BE2C (cell line): ENCODE measurements around the gene TENM4. TPM values are rescaled to one million over a fixed set of nuclear protein-coding genes. Genes with fewer than 3 reads are reported as not detected.
A peak's percentile ranks its signal among the peaks of the same experiment; 100 is the strongest.

Experiments
- DNase-seq: peaks from one replicate; pipeline ENCODE4 v3.0.0-alpha.2; 2020
- H3K27me3 ChIP-seq: fragments of 250-450 bp; sonication (Bioruptor Pico); 2 replicates; pipeline ENCODE4 v1.5.1; 2020; ENCODE audit warnings: mild to moderate bottlenecking
- H3K36me3 ChIP-seq: fragments of 250-450 bp; sonication (Bioruptor Pico); 2 replicates; pipeline ENCODE4 v1.5.1; 2020; ENCODE audit warnings: mild to moderate bottlenecking
- H3K4me1 ChIP-seq: fragments of 250-450 bp; sonication (Bioruptor Pico); 2 replicates; pipeline ENCODE4 v1.5.1; 2020
- H3K4me3 ChIP-seq: 2 replicates; pipeline ENCODE4 v1.5.1; 2011; ENCODE audit warnings: low read depth, low read length
- H3K9me3 ChIP-seq: fragments of 250-450 bp; sonication (Bioruptor Pico); 2 replicates; pipeline ENCODE4 v1.5.1; 2020
- CTCF ChIP-seq: IDR thresholded peaks from 2 replicates; pipeline ENCODE4 v1.5.1; 2012; ENCODE audit warnings: mild to moderate bottlenecking, low read depth, low read length
- polyA plus RNA-seq: library from polyadenylated mRNA; unstranded; fragments of >200 nt; gene quantifications from one replicate; pipeline ENCODE4 v1.2.1, GENCODE V29; 2012; ENCODE audit warnings: low read depth, missing spikeins; ENCODE audit not compliant: insufficient read length, insufficient read depth

Gene TENM4
- 44.5 TPM for polyA plus RNA-seq

GRCh38 chr11:79440571-79441460 is at the start of gene TENM4:
Gene TENM4 (minus strand): TSS chr11:79441030. CDS start chr11:79069944, 371,086 bp downstream.
- no peaks in the 10 kb centered on the region; the same call in 1 of the 2 replicates for H3K4me1 ChIP-seq

GRCh38 chr11:79488286-79488685 is 47.5 kb upstream of the TENM4 start:
- no peak for DNase-seq
- H3K4me1 ChIP-seq: no peaks in the 10 kb centered on the region
- H3K36me3 ChIP-seq: no peaks in the 10 kb centered on the region
- no peak for TF ChIP-seq CTCF
- no peaks in the 10 kb centered on the region for H3K9me3 ChIP-seq
- H3K27me3 ChIP-seq: no peaks in the 10 kb centered on the region
- H3K4me3 ChIP-seq: no peak overlapping the region

More at GRCh38 chr11:79440571-79441460, at the start of gene TENM4:
- DNase-seq: peak; percentile 81
- Histone ChIP-seq H3K4me3 (peak within 1 kb of the TSS; percentile 58), H3K27me3 (peaks cover 71% of the 10 kb centered on the region), H3K9me3 (no peaks in the 10 kb centered on the region), H3K36me3 (no peaks in the 10 kb centered on the region)
- TF ChIP-seq CTCF: no peak

- no peak for DNase-seq
- Histone ChIP-seq H3K36me3 (no peaks in the 10 kb centered on the region), H3K27me3 (no peaks in the 10 kb centered on the region), H3K9me3 (no peaks in the 10 kb centered on the region), H3K4me1 (no peaks in the 10 kb centered on the region), H3K4me3 (no peak overlapping the region)
- no peak for TF ChIP-seq CTCF
Measured at GRCh38 chr11:79487412-79487811, 46.6 kb upstream of the TENM4 start.

GRCh38 chr11:79486242-79486984 is 45.6 kb upstream of the TENM4 start:
- TF ChIP-seq CTCF: no peak
- DNase-seq: no peak
- no peaks in the 10 kb centered on the region for H3K27me3 ChIP-seq
- H3K4me3 ChIP-seq: no peak overlapping the region
- H3K4me1 ChIP-seq: no peaks in the 10 kb centered on the region
- H3K36me3 ChIP-seq: no peaks in the 10 kb centered on the region
- no peaks in the 10 kb centered on the region for H3K9me3 ChIP-seq

- H3K27me3 ChIP-seq: no peaks in the 10 kb centered on the region
- no peak; the same call in 1 of the 2 replicates for TF ChIP-seq CTCF
- DNase-seq: no peak
- H3K9me3 ChIP-seq: no peaks in the 10 kb centered on the region
- no peaks in the 10 kb centered on the region for H3K36me3 ChIP-seq
- no peaks in the 10 kb centered on the region for H3K4me1 ChIP-seq
- H3K4me3 ChIP-seq: no peak overlapping the region
Measured at GRCh38 chr11:79485694-79486093, 44.9 kb upstream of the TENM4 start.

GRCh38 chr11:79484872-79485271 is 44.0 kb upstream of the TENM4 start:
- no peaks in the 10 kb centered on the region for H3K9me3 ChIP-seq
- DNase-seq: no peak
- H3K4me1 ChIP-seq: no peaks in the 10 kb centered on the region
- H3K27me3 ChIP-seq: no peaks in the 10 kb centered on the region
- TF ChIP-seq CTCF: no peak
- H3K4me3 ChIP-seq: no peak overlapping the region
- no peaks in the 10 kb centered on the region for H3K36me3 ChIP-seq
